IMR-90 (cell line): ENCODE data around the gene TIMM21. TPM values are rescaled to one million over a fixed set of nuclear protein-coding genes. Genes with fewer than 3 reads are reported as not detected.

Experiments
- ATAC-seq: fragments of 200-7000 bp; cut with Tn5 transposase; 2 replicates; pipeline ENCODE4 v1.9.1; 2020; ENCODE audit warnings: low read depth, mild to moderate bottlenecking, moderate library complexity
- Bru-seq: library from RNA; stranded (reverse); fragments of 400-500 nt; gene quantifications from one replicate; lab custom pipeline; 2021; lab: Mats Ljungman, UMichigan
- BruChase-seq, 2 experiments: library from RNA; stranded (reverse); fragments of 400-500 nt; gene quantifications; one replicate each; lab custom pipeline; 2021; lab: Mats Ljungman, UMichigan
- BruUV-seq: library from RNA; stranded (reverse); fragments of 400-500 nt; replicated peaks from 2 replicates; lab custom pipeline; 2021; lab: Mats Ljungman, UMichigan
- CTCF ChIA-PET: fragments of 300-600 bp; formaldehyde crosslinking; extraction: SDS; loops from one replicate; lab custom pipeline; 2021; ENCODE audit warnings: antibody characterized with exemption; lab: Yijun Ruan, JAX
- POLR2A ChIA-PET: fragments of 300-600 bp; sonication (Branson Sonifier 250); formaldehyde crosslinking; loops from one replicate; lab custom pipeline; 2022; ENCODE audit warnings: antibody characterized with exemption; ENCODE audit not compliant: unreplicated experiment; lab: Charles Lee
- DNase-seq: peaks from one replicate; pipeline ENCODE4 v3.0.0; 2013
- H2AFZ ChIP-seq: replicated peaks from 2 replicates; pipeline ENCODE3; 2013; ENCODE audit warnings: low read length, mild to moderate bottlenecking; ENCODE audit not compliant: poor library complexity
- H2AK5ac ChIP-seq: 2 replicates; pipeline ENCODE4 v1.6.1; 2013; ENCODE audit warnings: low read depth, low read length, inconsistent platforms
- H2AK9ac ChIP-seq: replicated peaks from 2 replicates; pipeline ENCODE3; 2013; ENCODE audit warnings: mild to moderate bottlenecking, low read depth, low read length, moderate library complexity; ENCODE audit not compliant: poor library complexity
- H2BK120ac ChIP-seq: 2 replicates; pipeline ENCODE4 v1.6.1; 2013; ENCODE audit warnings: low read depth, low read length, inconsistent platforms
- H2BK15ac ChIP-seq: 3 replicates; pipeline ENCODE4 v1.6.1; 2013; ENCODE audit warnings: low read depth, low read length, inconsistent platforms
- H2BK20ac ChIP-seq: 2 replicates; pipeline ENCODE4 v1.6.1; 2013; ENCODE audit warnings: low read depth, mild to moderate bottlenecking, inconsistent platforms, low read length, moderate library complexity
- H2BK5ac ChIP-seq: 2 replicates; pipeline ENCODE4 v1.6.1; 2013; ENCODE audit warnings: mild to moderate bottlenecking, low read depth, low read length, inconsistent platforms; ENCODE audit not compliant: poor library complexity, severe bottlenecking
- H3K14ac ChIP-seq: replicated peaks from 2 replicates; pipeline ENCODE4 v1.6.1; 2013; ENCODE audit warnings: low read depth, low read length, inconsistent platforms
- H3K18ac ChIP-seq: 2 replicates; pipeline ENCODE4 v1.6.1; 2013; ENCODE audit warnings: low read depth, low read length, control low read depth
- H3K23ac ChIP-seq: 2 replicates; pipeline ENCODE4 v1.6.1; 2013; ENCODE audit warnings: low read depth, low read length, inconsistent platforms
- H3K27ac ChIP-seq: 2 replicates; pipeline ENCODE4 v1.5.1; 2013; ENCODE audit warnings: mild to moderate bottlenecking, control low read depth, low read length; ENCODE audit not compliant: insufficient read depth
- H3K27me3 ChIP-seq: 2 replicates; pipeline ENCODE4 v1.6.1; 2013; ENCODE audit warnings: low read length; ENCODE audit not compliant: control insufficient read depth, insufficient read depth
- H3K36me3 ChIP-seq: 2 replicates; pipeline ENCODE4 v1.6.1; 2013; ENCODE audit warnings: low read length, mixed read lengths; ENCODE audit not compliant: control insufficient read depth, insufficient read depth
- H3K4ac ChIP-seq: 2 replicates; pipeline ENCODE4 v1.6.1; 2013; ENCODE audit warnings: low read depth, low read length, inconsistent platforms
- H3K4me1 ChIP-seq: 2 replicates; pipeline ENCODE4 v1.6.1; 2013; ENCODE audit warnings: low read length, mixed read lengths; ENCODE audit not compliant: control insufficient read depth, insufficient read depth
- H3K4me2 ChIP-seq: 2 replicates; pipeline ENCODE4 v1.6.1; 2013; ENCODE audit warnings: low read depth, mild to moderate bottlenecking, control low read depth, low read length, moderate library complexity
- H3K4me3 ChIP-seq: 2 replicates; pipeline ENCODE4 v1.5.1; 2013; ENCODE audit warnings: low read depth, mild to moderate bottlenecking, control low read depth, low read length, moderate library complexity; ENCODE audit not compliant: insufficient read depth
- H3K56ac ChIP-seq: 2 replicates; pipeline ENCODE4 v1.6.1; 2013; ENCODE audit warnings: low read length, inconsistent platforms; ENCODE audit not compliant: insufficient read depth; ENCODE audit errors: extremely low read depth
- H3K79me1 ChIP-seq, 2 experiments: 2 replicates each; pipeline ENCODE4 v1.6.1; 2013; ENCODE audit warnings: low read length in 2 of 2, inconsistent platforms in 1 of 2, low read depth in 1 of 2
- H3K9ac ChIP-seq: 2 replicates; pipeline ENCODE4 v1.6.1; 2013; ENCODE audit warnings: low read depth, low read length, control low read depth
- H3K9me1 ChIP-seq: 2 replicates; pipeline ENCODE4 v1.6.1; 2013; ENCODE audit warnings: low read length, inconsistent platforms; ENCODE audit not compliant: insufficient read depth
- H3K9me3 ChIP-seq: 2 replicates; pipeline ENCODE4 v1.6.1; 2013; ENCODE audit warnings: low read length; ENCODE audit not compliant: control insufficient read depth, insufficient read depth
- H4K20me1 ChIP-seq: 2 replicates; pipeline ENCODE4 v1.6.1; 2013; ENCODE audit warnings: low read length, inconsistent platforms; ENCODE audit not compliant: insufficient read depth
- H4K5ac ChIP-seq: 2 replicates; pipeline ENCODE4 v1.6.1; 2013; ENCODE audit warnings: mild to moderate bottlenecking, low read depth, low read length, control low read depth
- H4K8ac ChIP-seq, 2 experiments: 2 replicates each; pipeline ENCODE4 v1.6.1; 2013; ENCODE audit warnings: low read depth in 2 of 2, low read length in 2 of 2, control low read depth in 1 of 2, inconsistent platforms in 1 of 2
- H4K91ac ChIP-seq: 2 replicates; pipeline ENCODE4 v1.6.1; 2013; ENCODE audit warnings: low read depth, low read length, inconsistent platforms; ENCODE audit not compliant: insufficient read depth
- BHLHE40 ChIP-seq: fragments of 150-350 bp; IDR thresholded peaks from 2 replicates; pipeline ENCODE4 v1.6.1; 2016; ENCODE audit warnings: mild to moderate bottlenecking, low read depth, low read length
- CEBPB ChIP-seq: IDR thresholded peaks from 2 replicates; pipeline ENCODE4 v1.6.1; 2012; ENCODE audit warnings: low read depth, low read length, improper control_type of control experiment
- CHD1 ChIP-seq: IDR thresholded peaks from 2 replicates; pipeline ENCODE4 v1.6.1; 2012; ENCODE audit warnings: low read depth, low read length, improper control_type of control experiment
- CTCF ChIP-seq: conservative IDR thresholded peaks from 2 replicates; pipeline ENCODE4 v1.5.1; 2012; ENCODE audit warnings: mild to moderate bottlenecking, low read depth, low read length, improper control_type of control experiment
- MAFK ChIP-seq: IDR thresholded peaks from 2 replicates; pipeline ENCODE4 v1.6.1; 2012; ENCODE audit warnings: low read depth, low read length, improper control_type of control experiment
- MAZ ChIP-seq: IDR thresholded peaks from 2 replicates; pipeline ENCODE4 v1.6.1; 2012; ENCODE audit warnings: low read depth, mild to moderate bottlenecking, low read length, improper control_type of control experiment, moderate library complexity, borderline replicate concordance
- MXI1 ChIP-seq: IDR thresholded peaks from 2 replicates; pipeline ENCODE4 v1.6.1; 2012; ENCODE audit warnings: low read depth, mild to moderate bottlenecking, low read length, moderate library complexity, borderline replicate concordance
- POLR2A ChIP-seq: IDR thresholded peaks from 2 replicates; pipeline ENCODE4 v1.6.1; 2012; ENCODE audit warnings: mild to moderate bottlenecking, low read depth, low read length
- RFX5 ChIP-seq: IDR thresholded peaks from 2 replicates; pipeline ENCODE4 v1.8.0; 2012; ENCODE audit warnings: low read depth, mild to moderate bottlenecking, low read length, moderate library complexity
- SMC3 ChIP-seq: fragments of 150-350 bp; IDR thresholded peaks from 2 replicates; pipeline ENCODE4 v1.6.1; 2016; ENCODE audit warnings: low read depth, mild to moderate bottlenecking, antibody characterized with exemption, low read length, moderate library complexity
- USF2 ChIP-seq: fragments of 150-350 bp; IDR thresholded peaks from 2 replicates; pipeline ENCODE4 v1.6.1; 2017; ENCODE audit warnings: mild to moderate bottlenecking, antibody characterized with exemption, low read length, low read depth
- WGBS, 2 experiments: methylation state at CpG; one replicate each; pipeline versions ENCODE4 v1.1.5 to v1.1.7; 2013; ENCODE audit warnings: missing lambda C conversion rate in 2 of 2; ENCODE audit not compliant: insufficient read length in 1 of 2; ENCODE audit errors: extremely low coverage in 2 of 2; 5-methylcytosine and 5-hydroxymethylcytosine counted together
- dilution Hi-C: fragments of 300-500 bp; cut with HindIII; formaldehyde crosslinking; loops from one replicate; pipeline ENCODE4 v1.14.3; 2018; ENCODE audit warnings: low sequenced_read_pairs; ENCODE audit not compliant: unreplicated experiment
- in situ Hi-C: fragments of 300-500 bp; cut with MboI; formaldehyde crosslinking; loops from 3 replicates; pipeline ENCODE4 v1.14.3; 2019; ENCODE audit warnings: low sequenced_read_pairs, inconsistent platforms, mixed read lengths
- intact Hi-C: fragments of 100-400 bp; cut with micrococcal nuclease; formaldehyde crosslinking; loops from 2 replicates; pipeline ENCODE4 v1.10.0; 2022
- long read RNA-seq: library from polyadenylated mRNA; unstranded; transcript quantifications from one replicate; pipeline ENCODE4 v2.0.0, GENCODE V29; 2021; ENCODE audit not compliant: unreplicated experiment
- polyA plus RNA-seq, 3 experiments: library from polyadenylated mRNA; depleted of rRNA; stranded (reverse); fragments of >200 nt; gene quantifications; 2 replicates each; pipeline ENCODE4 v1.2.3, GENCODE V29; 2012; ENCODE audit warnings: low replicate concordance in 1 of 3
- total RNA-seq: library from RNA; depleted of rRNA; stranded (reverse); fragments of >200 nt; gene quantifications from 2 replicates; pipeline ENCODE4 v1.2.3, GENCODE V29; 2012; rRNA removed

Gene TIMM21
- total RNA-seq = 41.9 and 42.8 TPM in 2 replicates
- 41.5 and 52.7 TPM in 2 replicates for polyA plus RNA-seq (2012; rRNA removed)
- polyA plus RNA-seq (2012; cell fraction: cytosol; rRNA removed) = 11.2 and 15.8 TPM in 2 replicates
- 7.0 and 45.7 TPM in 2 replicates for polyA plus RNA-seq (2012; cell fraction: nucleus; rRNA removed; ENCODE audit: low replicate concordance)
- Bru-seq, nascent RNA = percentile 69 among the genes with signal in this experiment
- BruChase-seq, experiment 1, labeled RNA remaining after a 6-hour chase = percentile 64 among the genes with signal in this experiment
- BruChase-seq, experiment 2, labeled RNA remaining after a 2-hour chase = percentile 67 among the genes with signal in this experiment
- long read RNA-seq, transcript TIMM21-201 (6 exons, 3,095 nt) = major isoform, 30 of 42 reads
- long read RNA-seq, partial matches to known transcripts = 4 of 42 reads
- long read RNA-seq, other reads (novel, unspliced or antisense) = 7 of 42 reads

GRCh38 chr18:74147779-74148542, at the start of gene TIMM21, which contains the start of gene FBXO15:
Gene TIMM21, plus strand, starts transcription at chr18:74148523. Its CDS starts 286 bp downstream, at chr18:74148809.
Gene FBXO15, minus strand, starts transcription at chr18:74147834. Its CDS starts 49 bp downstream, at chr18:74147785.
- Histone ChIP-seq H3K4ac (peak within 1 kb of the TSS; percentile 98), H3K14ac (peak within 1 kb of the TSS; percentile 98), H4K20me1 (no peaks in the 10 kb centered on the region), H3K9me1 (peaks cover 7% of the 10 kb centered on the region), H3K4me3 (peak within 1 kb of the TSS; percentile 91), H3K23ac (peak within 1 kb of the TSS; percentile 96), H2AK5ac (peak within 1 kb of the TSS; percentile 92), H2AK9ac (peak within 1 kb of the TSS; percentile 94), H2BK20ac (peak within 1 kb of the TSS; percentile 97), H2BK5ac (peak within 1 kb of the TSS; percentile 99), H3K4me2 (peak within 1 kb of the TSS; percentile 94), H2AFZ (peak within 1 kb of the TSS; percentile 95), H4K5ac (peak within 1 kb of the TSS; percentile 96), H3K9me3 (no peaks in the 10 kb centered on the region), H4K91ac (peak within 1 kb of the TSS; percentile 98), H2BK15ac (peak within 1 kb of the TSS; percentile 92; the same call in 2 of the 3 replicates), H3K27me3 (no peaks in the 10 kb centered on the region), H3K79me1 (peaks cover 12 to 36% of the 10 kb centered on the region in 2 experiments; a peak in 3 of 4 replicates), H2BK120ac (peak within 1 kb of the TSS; percentile 97), H4K8ac (peak within 1 kb of the TSS; percentile 79 to 99), H3K18ac (peak within 1 kb of the TSS; percentile 94), H3K56ac (peak within 1 kb of the TSS; percentile 100), H3K27ac (peak within 1 kb of the TSS; percentile 99), H3K4me1 (peaks cover 8% of the 10 kb centered on the region), H3K9ac (peak within 1 kb of the TSS; percentile 90), H3K36me3 (no peaks in the 10 kb centered on the region; the same call in 1 of the 2 replicates)
- CTCF ChIA-PET = no interaction called here
- peak; percentile 91 for ATAC-seq
- dilution Hi-C loops (no loop called here), in situ Hi-C loops (no loop called here), intact Hi-C loops (loop anchor here (1.0 to 10.0 kb wide), 2 partner anchors 42 to 463 kb away; no protein-coding TSS in a partner anchor)
- TF ChIP-seq CEBPB (peak; percentile 36; the same call in 1 of the 2 replicates), RFX5 (no peak), USF2 (0 out of 2 replicates have a peak, but pooled peaks have one; percentile 31), CHD1 (no peak), POLR2A (peak; percentile 5; the same call in 1 of the 2 replicates), SMC3 (no peak), MXI1 (peak; percentile 74; the same call in 1 of the 2 replicates), BHLHE40 (peak; percentile 44; the same call in 1 of the 2 replicates), MAZ (peak; percentile 79; the same call in 1 of the 2 replicates), MAFK (no peak), CTCF (0 out of 2 replicates have a peak, but pooled peaks have one; percentile 0)
- no TSS peak for BruUV-seq
- peak; percentile 96 for DNase-seq
- 0% methylated on average over 27 of the region's 58 CpGs; no CpG with 5 or more reads in 1 of the 2 experiments for WGBS, 2 experiments
- POLR2A ChIA-PET = no interaction called here
